IPS-NIHi7 (cell line): ENCODE measurements around the gene SPO11.
"Not testable (repeated sequence)": the region's sequence is repeated elsewhere in the genome, so short reads cannot be mapped to it uniquely, and the experiment has no call there.

Experiments
- DNase-seq: peaks from one replicate; pipeline ENCODE4 v3.0.0; 2012; ENCODE audit warnings: mixed read lengths; ENCODE audit errors: extremely low spot score

The SPO11 gene

DNA sequence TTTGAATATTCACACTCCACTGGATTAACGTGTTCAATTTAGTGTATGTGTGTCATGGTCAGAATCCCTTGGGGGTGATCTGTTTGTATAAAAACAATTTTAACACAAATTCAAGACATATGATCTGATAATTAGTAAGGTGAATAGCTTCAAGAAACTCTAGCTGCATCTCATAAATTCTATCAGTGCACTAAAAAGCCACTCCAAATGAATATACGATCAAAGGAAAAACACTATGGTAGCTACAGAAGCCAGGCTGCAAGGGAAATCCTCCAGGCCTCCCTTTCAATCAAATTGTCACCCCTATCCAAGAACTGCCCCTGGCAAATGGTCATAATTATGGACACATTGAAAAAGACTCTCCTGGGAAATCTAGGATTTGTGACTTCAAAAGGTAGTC lies 12.1 kb downstream of the SPO11 start:
- DNase-seq: no peak

DNA sequence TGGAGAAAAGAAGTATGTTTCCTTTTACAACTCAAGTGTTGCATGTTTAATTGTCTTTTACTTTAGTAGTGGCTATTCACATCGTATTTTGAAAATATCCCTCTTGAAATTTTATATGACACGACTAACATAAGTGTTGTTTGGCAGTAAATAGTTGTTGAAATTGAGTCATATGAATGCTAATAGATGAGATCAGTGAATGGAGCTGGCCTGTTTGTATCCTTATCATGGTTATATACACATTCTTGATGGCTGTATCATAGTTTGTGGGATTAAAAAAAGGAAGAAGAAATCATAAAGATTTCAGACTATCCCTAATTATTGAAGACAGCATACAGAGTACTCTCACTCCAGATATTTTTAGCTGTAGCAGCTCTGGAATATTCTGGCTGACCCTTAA lies 13.2 kb downstream of the SPO11 start:
- no peak for DNase-seq

DNA sequence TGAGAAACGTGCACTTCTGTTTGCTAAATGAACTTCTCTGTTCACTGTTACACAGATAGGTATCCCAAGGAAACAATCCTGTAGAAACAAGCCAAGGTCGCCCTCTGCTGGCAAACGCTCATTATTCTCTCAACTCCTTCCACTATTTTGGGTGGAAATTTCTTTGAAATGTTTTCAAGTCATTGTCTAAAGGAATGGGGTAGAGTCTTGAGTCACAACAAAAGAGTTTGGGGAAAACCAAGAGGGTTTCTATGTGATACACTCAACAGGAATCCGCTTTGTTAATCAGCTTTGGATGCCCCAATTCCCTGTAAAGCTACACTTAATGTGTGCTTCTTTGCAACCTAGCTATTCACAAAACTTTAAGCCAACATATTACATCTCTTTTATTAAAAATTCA lies 16.9 kb downstream of the SPO11 start:
- DNase-seq: peak; percentile 40

DNA sequence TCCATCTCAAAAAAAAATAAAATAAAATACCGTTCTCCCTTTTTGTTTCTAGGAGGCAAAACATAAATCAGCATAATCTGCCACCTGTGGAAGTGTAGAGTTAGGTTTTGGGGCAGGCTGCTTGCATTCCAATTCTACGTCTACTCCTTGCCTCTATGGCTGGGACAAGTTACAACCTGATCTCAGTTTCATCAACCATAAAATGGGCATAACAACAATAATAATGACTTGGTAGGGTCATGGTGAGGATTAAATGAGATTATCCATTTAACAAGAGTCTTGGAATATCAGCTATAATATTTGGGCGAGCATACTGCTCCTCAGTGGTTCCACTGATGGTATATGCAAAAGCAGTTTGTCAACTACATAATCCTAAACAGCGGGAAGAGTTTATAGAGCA lies 17.8 kb downstream of the SPO11 start:
- DNase-seq: no peak

DNA sequence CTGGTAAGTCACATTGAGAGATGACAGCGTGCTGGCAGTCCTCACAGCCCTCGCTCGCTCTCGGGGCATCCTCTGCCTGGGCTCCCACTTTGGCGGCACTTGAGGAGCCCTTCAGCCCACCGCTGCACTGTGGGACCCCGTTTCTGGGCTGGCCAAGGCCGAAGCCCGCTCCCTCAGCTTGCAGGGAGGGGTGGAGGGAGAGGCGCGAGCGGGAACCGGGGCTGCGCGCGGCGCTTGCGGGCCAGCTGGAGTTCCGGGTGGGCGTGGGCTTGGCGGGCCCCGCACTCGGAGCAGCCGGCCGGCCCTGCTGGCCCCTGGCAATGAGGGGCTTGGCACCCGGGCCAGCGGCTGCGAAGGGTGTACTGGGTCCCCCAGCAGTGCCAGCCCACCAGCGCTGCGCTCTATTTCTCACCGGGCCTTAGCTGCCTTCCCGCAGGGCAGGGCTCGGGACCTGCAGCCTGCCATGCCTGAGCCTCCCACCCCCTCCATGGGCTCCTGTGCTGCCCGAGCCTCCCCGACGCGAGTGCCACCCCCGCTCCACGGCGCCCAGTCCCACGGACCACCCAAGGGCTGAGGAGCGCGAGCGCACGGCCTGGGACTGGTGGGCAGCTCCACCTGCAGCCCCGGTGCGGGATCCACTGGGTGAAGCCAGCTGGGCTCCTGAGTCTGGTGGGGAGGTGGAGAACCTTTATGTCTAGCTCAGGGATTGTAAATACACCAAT lies 18.8 kb downstream of the SPO11 start:
- not testable (repeated sequence) for DNase-seq

DNA sequence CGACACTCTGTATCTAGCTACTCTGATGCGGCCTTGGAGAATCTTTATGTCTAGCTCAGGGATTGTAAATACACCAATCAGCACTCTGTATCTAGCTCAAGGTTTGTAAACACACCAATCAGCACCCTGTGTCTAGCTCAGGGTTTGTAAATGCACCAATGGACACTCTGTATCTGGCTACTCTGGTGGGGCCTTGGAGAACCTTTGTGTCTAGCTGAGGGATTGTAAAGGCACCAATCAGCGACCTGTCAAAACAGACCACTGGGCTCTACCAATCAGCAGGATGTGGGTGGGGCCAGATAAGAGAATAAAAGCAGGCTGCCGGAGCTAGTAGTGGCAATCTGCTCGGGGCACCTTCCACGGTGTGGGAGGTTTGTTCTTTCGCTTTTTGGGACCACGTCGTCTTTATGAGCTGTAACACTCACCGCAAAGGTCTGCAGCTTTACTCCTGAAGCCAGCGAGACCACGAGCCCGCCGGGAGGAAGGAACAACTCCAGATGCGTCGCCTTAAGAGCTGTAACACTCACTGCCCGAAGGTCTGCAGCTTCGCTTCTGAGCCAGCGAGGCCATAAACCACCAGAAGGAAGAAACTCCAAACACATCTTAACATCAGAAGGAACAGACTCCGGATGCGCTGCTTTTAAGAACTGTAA lies 19.4 kb downstream of the SPO11 start:
- DNase-seq: not testable (repeated sequence)

DNA sequence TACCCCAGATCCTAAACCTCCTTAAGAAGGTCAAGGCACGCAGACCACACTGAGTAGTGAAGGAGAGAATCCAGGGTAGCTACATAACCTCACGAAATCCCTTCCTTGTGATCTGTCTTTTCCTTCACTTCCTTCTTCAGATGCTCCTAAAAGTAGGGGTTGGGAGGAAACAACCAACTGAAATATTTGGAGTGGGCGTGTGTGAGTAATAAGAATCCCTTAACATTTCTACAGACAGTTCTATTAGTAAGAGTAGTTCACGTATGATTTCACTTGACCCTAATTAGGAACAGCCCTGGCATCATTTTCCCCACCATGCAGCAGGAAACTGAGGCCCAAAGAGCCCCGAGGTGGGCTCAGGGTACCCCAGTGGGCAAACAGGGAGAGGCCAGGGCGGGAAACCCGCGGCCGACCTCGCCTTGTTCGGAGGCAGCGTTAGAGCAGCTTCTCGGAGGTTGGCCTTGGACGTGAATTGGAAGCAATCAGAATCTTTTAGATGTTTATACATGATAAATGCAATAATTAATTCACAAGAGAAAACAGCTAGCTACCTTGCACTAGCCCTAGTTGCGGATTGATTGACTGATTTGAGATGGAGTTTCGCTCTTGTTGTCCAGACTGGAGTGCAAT lies 20.6 kb downstream of the SPO11 start:
- DNase-seq: no peak

DNA sequence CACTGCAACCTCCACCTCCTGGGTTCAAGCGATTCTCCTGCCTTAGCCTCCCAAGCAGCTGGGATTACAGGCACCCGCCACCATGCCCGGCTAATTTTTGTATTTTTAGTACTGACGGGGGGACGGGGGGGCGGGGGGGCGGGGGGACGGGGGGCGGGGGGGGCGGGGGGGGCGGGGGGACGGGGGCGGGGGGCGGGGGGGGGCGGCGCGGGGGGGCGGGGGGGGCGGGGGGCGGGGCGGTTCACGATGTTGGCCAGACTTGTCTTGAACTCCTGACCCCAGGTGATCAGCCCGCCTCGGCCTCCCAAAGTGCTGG lies 21.1 kb downstream of the SPO11 start:
- not testable (repeated sequence) for DNase-seq

DNA sequence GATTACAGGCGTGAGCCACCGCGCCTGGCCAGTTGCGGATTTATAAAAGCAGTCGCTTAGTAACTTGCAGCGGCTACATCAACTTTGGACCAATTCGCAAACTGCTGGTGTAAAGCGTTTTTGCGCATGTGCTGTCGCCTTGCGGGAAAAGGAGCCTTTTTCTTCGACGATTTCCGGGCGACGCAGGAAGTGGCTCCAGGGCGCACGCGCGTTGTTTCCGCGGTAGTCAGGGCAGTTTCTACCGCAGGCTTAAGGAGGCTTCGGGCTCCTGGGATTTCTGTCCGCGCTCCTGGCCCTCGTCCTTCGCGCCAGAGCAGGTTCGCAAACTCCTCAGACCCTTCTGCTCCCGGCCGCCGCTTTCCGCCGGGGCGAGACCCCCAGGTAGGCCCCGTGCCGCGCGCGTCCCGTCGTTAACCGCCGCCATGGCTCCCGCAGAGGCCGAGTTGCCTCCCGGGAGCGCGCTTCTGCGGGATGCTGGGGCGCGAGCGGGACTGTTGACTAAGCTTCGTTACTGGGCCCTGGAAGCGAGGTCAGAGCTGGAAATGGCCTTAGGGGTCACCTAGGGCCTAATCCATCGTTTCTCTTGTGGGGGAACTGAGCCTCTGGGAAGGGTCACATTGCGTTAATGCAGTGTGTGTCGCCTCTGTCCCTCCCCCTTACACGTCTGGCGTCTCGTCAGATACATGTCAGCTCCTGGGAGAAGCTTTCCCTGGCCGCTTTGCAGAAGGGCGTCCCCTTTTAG lies 21.6 kb downstream of the SPO11 start, which contains the start of gene RAE1:
TSS of gene RAE1 (plus strand) at position 214 of the 742 bp plus-strand sequence. CDS start 2,784 bp downstream, outside the sequence.
- DNase-seq: peak; percentile 87

DNA sequence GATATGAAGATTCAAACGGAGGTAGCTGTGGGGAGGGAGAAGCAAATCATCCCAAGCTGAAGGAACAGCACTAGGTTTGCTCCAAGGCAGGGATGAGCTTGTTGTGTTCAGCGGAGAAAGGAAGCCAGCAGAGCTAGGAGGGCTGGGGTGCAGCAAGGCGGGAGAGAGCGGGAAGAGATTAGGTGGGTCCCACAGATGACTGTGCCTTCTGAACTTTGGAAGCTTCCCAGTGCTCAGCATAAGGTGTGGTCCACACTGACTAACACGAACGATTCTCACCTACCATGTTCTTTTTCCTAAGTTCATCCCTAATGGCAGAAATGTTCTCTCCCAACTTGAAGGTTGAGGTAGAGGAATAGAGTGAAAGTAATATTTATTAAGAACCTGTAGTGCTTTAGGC lies 22.7 kb downstream of the SPO11 start:
- DNase-seq: no peak

DNA sequence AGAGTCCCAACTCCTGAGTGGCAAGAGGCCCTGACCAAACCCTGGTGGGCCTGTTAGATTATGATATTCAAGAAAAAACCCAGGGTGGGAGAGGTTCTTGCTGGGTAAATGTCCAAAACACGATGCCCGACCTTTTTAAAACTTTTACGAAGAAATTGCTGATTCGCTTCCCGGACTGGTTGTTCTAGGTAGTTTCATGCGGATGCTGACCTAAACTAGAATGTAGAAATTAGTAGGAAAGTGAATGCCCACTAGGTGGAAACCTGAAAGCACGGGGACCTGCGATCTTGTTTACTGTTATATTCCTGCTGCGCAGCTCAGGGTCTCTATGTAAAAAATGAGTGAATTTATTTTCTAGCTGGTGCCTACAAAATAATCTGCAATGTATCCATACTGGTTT lies 23.7 kb downstream of the SPO11 start:
- DNase-seq: no peak

DNA sequence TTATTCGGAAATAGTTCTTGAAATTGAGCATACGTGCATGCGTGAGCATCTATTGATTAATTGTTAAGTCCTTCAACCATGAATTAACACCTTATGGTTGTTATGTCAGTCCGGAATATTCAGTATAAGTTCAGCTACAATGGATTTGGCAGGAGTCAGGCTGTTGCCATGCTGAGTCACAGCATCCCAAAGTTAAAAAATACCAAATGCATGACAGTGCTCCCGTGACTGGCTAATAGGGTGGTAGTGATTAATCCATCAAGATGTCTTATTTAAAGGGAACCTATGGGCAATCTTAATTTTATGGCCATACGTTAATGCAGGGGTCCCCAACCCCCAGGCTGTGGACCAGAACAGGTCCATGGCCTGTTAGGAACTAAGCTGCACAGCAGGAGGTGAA lies 31.9 kb downstream of the SPO11 start:
- DNase-seq: no peak

DNA sequence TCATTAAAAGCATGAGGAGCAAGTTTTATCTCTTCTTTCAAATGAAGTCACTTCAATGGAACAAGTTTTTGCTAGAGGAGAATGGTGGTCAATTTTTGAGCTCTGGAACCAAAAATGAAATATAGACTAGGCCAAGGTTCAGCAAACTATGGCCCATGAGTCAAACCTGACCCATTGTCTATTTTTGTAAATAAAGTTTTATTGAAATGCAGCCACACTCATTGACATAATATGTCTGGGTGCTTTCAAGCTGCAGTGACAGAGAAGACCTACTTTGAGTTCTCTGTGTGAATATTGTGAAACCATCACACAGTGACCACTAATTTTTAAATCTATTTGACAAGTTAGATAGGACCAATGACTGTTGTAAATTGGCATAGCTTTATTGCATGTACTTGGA lies 34.8 kb downstream of the SPO11 start:
- DNase-seq: no peak

DNA sequence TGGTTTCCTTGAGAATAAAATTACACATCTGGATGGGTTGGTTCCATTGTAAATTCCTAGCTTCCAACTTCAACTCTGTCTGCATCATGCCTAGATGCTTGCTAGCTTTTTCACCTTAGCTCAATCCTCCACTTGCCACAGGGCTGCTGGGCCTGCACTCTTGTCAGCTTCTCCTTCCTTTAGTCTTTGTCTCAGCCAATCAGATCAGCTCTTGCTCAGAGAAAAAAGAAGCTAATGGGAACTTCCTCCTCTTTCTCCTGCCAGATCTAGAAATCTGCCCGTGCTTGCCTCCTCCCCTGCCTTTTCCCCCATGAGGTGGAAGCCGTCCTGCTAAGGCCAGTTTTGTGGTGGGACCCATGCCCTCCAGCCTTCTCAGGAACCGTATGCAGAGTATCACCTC lies 40.0 kb downstream of the SPO11 start:
- DNase-seq: no peak

DNA sequence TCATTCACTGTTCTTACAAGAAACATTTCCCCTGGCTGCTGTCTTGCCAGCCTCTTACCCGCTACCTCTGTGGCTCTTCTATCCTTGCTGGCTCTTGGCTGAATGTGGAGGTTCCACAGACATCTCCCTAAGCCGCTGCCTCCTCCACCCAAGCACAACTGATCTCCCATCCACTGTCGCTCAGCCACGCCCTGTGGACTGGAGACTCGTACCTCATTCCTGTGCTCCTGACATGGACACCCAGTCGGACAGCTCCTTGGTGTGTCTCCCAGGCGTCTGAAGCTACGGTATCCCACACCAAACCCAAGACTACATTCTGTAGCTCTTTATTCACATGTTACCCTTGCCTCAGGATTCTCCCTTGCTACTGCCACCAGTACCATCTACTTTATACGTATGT lies 40.7 kb downstream of the SPO11 start:
- no peak for DNase-seq

DNA sequence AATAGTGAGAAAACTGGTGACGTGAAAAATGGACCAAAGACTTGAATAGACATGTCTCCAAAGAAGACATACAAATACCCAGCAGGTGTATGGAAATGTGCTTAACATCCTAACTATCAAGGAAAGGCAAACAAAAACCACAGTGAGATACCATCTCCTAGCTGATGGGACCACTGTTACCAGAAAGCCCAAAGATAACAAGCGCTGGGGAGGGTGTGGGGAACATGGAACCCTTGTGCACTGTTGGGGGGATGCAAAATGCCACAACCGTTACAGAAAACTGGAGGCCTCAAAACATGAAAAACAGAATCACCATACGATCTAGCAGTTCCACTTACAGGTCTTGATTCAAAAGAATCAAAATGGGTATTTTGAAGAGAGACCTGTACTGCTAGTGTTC lies 41.8 kb downstream of the SPO11 start:
- no peak for DNase-seq

DNA sequence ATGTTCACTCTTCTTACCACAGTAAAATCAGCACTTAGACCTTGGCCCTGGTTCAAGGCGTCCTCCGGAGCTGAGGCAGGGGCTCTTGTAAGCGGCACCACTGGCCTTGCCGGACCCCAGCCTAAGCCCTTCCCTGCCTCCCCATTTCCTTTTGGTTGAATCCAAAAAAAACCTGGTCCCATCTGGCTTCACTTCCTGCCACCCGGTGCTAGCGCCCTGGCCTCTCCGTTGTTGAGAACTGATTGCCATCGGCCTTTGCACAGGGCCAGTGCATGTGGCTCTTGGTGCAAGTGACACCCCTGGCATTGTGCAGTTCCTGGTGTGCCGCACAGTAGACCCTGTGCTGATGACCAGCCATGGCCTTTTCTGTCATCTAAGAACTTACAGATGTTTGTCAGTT lies 42.6 kb downstream of the SPO11 start:
- DNase-seq: no peak

DNA sequence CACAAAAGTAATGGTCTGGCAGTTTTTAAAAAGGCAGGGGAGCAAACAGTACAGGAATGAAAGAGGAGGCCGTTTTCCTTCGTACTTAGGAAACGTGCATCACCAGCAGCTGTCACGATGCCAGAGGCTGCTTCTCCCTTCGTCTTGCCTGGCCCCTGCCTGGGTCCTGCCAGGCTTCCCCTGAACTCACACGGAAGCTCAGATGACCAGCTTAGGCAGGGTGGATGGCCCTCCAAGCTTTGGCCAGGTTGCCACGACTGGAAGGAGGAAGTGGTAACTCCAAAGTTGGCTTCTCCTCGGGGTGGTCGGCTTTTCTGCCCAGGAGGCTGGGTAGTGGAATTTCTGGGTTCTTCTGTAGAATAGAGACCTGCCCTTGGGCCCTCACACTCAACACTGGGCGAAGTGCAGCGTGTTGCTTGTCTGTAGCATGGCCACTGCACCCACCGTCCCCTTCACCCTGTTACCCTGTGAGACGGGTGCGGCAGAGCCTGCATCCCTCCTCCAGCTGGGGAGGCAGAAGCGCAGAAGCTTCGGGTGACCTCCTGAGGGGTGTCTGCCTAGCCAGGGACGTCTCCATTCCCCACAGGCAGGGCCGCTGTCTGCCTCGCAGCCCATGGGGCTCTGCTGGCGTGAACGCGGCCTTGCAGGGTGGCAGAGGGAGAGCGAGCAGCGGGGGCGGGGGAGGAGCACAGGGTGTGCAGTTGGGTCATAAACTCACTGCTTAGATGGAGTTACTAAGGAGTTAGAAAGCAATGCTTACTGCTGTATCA lies 43.2 kb downstream of the SPO11 start:
- no peak for DNase-seq

DNA sequence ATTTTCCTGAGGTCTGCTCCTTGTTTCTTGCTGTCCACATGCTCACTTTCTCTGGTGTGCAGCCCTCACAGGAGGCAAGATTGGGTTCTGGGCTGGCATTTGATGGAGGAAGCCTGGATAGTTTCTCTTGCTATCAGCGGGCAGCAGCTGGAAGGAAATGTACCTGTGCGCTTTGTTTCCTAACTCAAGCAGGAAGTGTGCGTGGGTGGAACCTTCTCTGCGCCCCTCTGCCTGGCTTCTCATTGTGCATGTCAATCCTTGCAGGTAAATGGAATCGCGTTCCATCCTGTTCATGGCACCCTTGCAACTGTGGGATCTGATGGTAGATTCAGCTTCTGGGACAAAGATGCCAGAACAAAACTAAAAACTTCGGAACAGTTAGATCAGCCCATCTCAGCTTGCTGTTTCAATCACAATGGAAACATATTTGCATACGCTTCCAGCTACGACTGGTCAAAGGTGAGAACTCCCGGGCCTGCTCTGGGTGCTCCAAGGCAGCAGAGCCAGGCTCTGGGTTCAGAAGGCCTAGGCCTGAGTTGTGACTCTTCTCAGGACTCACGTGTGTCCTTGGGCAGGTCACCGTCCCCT lies 44.8 kb downstream of the SPO11 start:
- no peak for DNase-seq

DNA sequence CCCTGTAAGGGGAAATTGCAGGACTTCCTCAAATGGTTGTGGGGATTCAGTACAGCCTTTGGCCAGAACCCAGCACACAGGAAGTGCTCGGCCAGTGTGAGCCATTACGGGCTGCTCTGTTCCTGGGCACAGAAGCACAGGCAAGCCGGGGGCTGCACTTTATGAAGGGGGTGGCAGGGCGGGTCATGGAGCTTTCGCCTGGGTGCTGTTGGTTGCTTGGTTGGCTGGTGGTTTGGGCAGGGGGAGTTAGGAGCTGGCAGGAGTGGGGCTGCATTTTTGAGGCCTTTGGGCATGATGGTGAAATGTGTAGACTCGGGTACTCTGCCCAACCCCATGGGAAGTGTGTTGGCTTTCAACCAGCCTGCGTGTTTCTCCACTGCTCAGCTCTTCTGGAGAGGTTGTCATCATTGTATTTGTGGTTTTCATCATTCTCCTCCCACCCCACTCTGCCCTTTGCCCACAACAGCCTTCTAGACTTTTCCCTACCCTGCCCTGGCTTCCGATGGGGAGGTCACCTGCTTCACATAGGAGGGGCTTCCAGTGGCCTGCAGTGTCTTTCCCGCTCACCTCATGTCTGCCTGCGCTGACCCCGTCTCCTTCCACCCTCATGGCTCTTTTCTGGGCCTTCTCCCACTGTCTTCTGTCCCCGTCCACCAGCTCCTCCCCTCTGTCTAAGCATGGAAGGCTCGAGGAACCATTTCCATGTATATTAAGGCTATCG lies 45.5 kb downstream of the SPO11 start:
- DNase-seq: no peak
